ENCODE measurements around the gene SLC9A9.
A peak's percentile ranks its signal among the peaks of the same experiment; 100 is the strongest.

The SLC9A9 gene

DNA sequence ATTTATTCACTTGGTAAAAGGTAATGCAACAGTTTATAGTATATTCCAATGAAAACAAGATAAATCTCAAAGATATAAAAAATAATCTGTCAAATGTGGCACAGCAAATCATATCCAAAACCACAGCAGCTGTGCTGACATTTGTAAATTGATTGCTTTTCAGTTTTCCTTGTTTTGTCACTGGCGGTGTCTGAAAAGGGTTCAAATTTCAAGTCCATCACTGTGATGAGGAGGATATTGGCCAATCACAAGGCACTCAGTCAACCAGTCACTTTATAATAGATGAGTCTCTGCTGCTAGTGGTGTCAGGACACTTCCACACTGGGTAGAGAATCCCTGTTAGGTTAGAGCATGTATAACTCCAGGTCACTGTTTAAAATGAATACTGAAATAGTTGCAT, 154.8 kb downstream of the SLC9A9 start:
- DNase-seq (ENCODE audit: low read depth), result no peak

- DNase-seq (ENCODE audit: low read depth), result no peak
Observed at GRCh38 chr3:143686638-143687197, 161.6 kb downstream of the SLC9A9 start.

GRCh38 chr3:143685491-143685890, 162.8 kb downstream of the SLC9A9 start:
- no peak for DNase-seq (ENCODE audit: low read depth)

DNA sequence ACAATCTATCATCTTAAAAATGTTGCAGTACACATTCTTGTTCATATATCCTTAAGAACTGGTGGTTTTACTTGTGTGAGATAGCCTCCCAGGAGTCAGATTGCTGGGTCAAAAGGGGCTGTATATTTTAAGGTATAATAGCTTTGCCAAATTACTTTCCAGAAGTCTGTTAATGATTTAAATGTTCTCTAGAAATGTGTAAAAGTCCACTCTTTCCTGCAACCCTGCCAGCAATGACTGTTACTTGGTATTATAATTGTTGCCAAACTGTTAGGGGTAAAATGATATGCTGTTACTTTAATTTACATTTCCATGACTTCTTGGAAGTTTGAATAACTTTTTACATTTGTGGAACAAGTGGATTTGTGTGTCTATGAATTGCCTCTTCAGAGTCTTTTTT, 170.8 kb downstream of the SLC9A9 start:
- DNase-seq (ENCODE audit: low read depth), result no peak

DNA sequence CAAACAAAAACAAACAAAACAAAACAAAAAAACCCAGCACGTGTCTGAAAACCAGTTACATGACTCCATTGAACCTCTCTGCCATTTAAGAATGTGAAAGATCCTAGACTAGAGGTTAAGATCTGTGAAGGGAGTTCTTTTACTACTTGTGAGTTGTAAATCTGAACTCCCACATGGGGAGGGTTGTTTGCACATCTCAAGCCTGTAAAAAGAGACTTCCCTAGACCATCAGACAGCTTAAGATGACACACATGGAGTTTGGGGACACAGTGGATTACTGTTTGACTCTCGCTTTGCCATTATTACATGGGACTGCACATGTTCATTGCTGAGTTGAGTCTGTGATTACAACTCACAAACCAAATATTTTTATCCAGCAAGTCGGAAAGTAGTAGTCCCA, 171.5 kb downstream of the SLC9A9 start:
- DNase-seq (ENCODE audit: low read depth), result no peak

DNA sequence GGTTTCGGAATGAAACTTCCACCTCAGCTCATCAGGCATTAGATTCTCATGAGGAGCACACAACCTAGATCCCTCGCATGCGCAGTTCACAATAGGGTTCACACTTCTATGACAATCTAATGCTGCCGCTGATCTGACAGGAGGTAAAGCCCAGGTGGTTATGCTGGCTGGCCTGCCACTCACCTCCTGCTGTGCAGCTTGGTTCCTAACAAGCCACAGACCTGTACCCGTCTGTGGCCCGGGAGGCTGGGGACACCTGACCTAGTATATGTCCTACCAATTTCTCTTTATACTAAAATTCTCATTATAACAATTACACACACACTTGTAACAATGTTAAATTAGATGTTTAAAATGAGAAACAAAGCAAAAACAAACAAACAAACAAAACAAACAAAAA, 172.2 kb downstream of the SLC9A9 start:
- no peak for DNase-seq (ENCODE audit: low read depth)

DNA sequence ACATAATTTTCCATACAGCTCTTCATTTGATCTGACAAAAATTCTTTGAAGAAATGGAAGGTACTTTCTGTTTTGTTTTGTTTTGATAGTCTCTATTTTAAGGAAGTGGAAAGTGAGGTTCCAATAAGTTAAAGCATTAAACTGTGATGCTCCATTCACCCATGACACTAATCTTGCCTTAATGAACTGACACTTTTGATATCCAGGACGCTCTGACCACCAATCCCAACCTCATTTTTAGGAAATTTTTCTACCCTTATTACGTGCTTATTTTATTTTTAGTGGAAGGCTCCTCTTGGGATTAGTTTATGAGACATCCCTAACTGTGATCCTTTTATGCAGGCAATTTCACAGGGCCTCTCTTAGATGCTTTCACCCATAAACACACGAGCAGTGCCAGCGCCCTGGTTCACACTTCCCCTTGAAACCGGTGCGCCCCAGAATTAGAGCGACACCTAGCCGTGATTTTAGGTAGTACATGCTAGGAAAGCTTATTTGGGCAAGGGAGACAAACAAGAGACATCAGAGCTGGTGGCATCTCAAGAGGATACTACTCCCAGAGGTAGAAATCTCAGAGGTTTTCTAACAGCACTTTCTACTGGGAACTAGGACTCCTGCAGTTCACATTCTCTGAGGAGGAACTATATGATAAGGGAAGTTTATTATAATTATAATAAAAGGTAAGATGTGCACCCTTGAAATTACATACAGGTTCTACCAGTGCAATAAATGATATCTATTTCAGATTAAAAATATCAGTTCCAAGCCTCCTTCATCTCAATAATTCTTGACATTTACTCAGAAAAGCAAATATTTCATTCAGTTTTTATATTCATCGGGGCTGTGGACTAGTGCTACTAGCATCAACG, 173.9 kb downstream of the SLC9A9 start:
- peak; percentile 54 for DNase-seq (ENCODE audit: low read depth)

DNA sequence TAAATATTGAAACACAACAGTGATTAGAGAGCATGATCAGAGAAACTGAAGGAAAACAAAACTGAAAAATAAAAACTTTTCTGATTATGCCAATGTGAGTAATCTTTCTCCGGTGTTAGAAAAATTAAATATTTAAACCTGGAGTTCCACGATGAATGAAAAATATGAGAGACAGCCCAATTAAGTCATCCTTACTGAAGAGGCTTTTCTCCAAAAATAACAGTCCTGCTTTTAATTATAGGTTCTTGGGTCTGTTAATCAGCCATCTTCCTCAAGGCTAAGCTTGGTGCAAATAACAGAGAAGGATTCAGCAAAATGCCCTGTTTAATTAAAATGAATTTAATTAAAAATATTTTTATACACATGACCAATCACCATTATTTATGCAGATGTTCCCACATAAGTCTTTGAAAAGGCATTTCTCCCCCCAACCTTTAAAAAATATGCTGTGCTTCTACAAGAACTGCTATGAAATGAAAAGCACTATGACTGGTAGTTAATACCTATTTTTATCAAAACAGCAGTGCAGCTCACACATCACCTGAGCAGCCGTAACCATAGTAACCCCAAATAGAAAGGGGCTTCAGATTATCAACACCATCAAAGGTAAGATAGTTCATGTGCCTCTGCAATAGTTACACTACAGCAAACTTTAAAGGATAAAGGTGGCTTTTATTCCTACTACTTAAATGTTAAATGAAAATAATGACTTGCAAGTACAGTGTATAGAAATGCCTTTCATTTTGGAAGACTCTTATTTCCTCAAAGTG, 175.7 kb downstream of the SLC9A9 start:
- DNase-seq (ENCODE audit: low read depth), result no peak

GRCh38 chr3:143671626-143672025, 176.6 kb downstream of the SLC9A9 start:
- no peak for DNase-seq (ENCODE audit: low read depth)

GRCh38 chr3:143668924-143669790, 179.1 kb downstream of the SLC9A9 start:
- DNase-seq (ENCODE audit: low read depth), result no peak

DNA sequence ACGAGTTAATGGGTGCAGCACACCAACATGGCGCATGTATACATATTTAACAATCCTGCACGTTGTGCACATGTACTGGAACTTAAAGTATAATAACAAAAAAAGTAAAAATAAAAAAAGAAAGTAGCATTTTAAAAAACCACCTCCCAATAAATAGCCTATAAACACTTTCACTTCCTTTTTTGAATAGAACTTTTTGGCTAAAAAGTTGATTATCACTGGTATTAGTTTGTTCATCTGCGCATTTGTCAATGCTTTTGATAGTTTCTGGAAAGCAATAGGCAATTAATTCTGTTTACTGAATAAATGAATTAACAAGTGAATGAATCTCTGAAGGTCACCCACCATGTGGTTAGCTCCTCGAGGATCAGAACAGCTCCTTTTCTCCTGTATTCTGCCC, 179.9 kb downstream of the SLC9A9 start:
- no peak for DNase-seq (ENCODE audit: low read depth)

GRCh38 chr3:143661677-143662076, 186.6 kb downstream of the SLC9A9 start:
- no peak for DNase-seq (ENCODE audit: low read depth)

DNA sequence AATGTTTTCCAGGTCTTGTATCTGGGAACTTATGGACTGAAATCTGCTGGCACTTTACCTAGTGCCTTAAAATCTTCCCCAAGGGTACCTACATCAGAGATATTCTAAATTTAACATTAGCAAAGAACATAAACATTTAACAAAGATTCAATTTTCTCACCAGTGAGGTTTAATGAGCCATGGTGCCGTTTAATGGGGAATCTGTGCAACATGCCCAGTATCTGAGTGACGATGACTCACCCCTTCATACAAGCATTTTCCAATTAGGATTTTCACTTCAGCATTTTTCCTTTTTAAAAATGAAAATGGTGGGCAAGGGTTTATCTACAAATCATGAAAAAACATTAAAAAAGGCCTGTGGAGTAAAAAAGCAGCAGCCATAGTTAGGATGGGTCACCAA, 189.4 kb downstream of the SLC9A9 start:
- DNase-seq (ENCODE audit: low read depth), result no peak

- no peak for DNase-seq (ENCODE audit: low read depth)
Observed at GRCh38 chr3:143658116-143658515, 190.2 kb downstream of the SLC9A9 start.

DNA sequence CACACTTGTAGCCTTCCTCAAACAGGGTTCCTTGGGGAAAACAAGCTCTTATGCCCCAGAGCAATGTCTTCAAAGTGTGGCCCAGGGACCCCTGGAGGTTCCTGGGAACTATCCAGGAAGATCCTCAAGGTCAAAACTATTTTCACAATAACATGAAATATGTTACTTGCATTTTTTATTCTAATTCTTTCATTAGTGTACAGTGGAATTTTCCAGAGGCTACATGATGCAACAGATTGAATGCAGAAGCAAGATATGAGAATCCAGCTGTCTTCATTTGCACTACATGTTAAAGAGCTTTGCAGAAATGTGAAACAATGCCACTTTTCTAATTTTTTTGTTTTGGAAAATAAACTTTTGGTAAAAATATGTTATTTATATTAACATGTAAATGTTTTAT, 190.9 kb downstream of the SLC9A9 start:
- no peak for DNase-seq (ENCODE audit: low read depth)

- DNase-seq (ENCODE audit: low read depth), result no peak
Observed at GRCh38 chr3:143654906-143655305, 193.4 kb downstream of the SLC9A9 start.

GRCh38 chr3:143653935-143654334, 194.3 kb downstream of the SLC9A9 start:
- DNase-seq (ENCODE audit: low read depth), result no peak

DNA sequence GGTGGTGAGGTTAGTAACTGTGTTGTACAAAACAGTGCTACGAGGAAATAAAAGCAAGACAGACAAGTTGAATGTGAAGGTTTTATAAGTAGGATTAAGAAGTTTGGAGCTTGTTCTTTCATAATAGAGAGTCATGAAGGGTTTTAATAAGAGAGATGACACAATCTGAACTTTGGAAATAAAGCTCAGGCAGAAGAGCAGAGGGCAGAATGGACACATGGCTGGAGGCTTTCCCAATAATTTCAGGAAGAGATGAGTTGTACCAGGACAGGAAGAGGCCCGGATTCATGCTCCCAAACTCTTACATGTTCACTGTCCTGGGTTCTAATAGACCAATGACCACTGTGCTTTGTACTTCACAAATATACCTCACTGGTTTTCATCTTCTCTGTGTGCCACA, 194.8 kb downstream of the SLC9A9 start:
- DNase-seq (ENCODE audit: low read depth), result no peak

DNA sequence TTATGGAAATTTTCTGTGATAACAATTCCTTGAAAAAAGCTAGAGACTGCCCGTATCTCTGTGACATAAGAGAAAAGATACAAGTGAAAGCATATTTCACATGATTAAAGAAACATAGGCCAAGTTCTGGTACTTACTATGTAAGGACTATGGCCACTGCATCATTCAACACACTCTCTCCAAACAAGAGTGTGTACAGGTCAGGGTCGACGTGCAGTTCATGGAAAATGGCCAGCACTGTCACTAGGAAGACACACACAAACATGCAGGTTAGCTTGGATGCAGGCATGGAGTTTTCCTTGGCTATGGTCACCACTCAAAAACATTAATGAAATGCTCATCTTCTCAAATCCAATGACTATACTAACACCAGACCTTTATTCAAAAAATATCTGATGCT, 196.2 kb downstream of the SLC9A9 start:
- no peak for DNase-seq (ENCODE audit: low read depth)

GRCh38 chr3:143650827-143651226, 197.4 kb downstream of the SLC9A9 start:
- no peak for DNase-seq (ENCODE audit: low read depth)

- DNase-seq (ENCODE audit: low read depth), result no peak
Observed at GRCh38 chr3:143650120-143650519, 198.1 kb downstream of the SLC9A9 start.

DNA sequence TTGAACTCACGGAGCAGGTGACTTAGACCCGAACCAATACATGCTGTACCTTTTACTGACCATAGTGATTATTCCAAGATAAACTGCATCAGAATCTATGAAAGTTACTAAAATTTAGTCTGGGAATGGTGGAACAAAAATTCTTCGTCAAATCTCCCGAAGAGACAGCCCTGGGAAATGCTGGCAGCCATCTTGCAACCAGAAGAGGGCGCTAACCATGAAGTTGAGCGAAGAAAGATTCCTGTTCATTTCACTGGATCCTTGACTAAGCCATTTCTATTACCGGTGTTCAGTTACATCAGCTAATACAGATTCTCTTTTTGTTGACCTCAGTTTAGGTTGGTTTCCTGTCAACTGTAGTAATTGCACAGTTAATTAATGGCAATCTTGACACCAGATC, 199.6 kb downstream of the SLC9A9 start:
- DNase-seq (ENCODE audit: low read depth), result no peak

Data from stimulated activated CD8-positive, alpha-beta memory T cell treated with anti-CD3 and anti-CD28 coated beads, Interleukin-12 subunit alpha, Interleukin-12 subunit beta, amount 100 ng/mL, for 1 hour (primary cell).